GM18507 (cell line): Measurements from ENCODE around the gene LRBA.
"Not testable (repeated sequence)": the region's sequence is repeated elsewhere in the genome, so short reads cannot be mapped to it uniquely, and the experiment has no call there.

Experiments
- DNase-seq: peaks from one replicate; pipeline ENCODE4 v3.0.0; 2011; ENCODE audit warnings: low read depth; ENCODE audit not compliant: insufficient read length; ENCODE audit errors: extremely low spot score
- FAIRE-seq: peaks from 2 replicates; lab custom pipeline; 2011; peaks lifted over from hg19 to GRCh38; lab: Jason Lieb, UNC

LRBA gene

GRCh38 chr4:150952167-150952845, 62.8 kb downstream of the LRBA start:
- FAIRE-seq (peak; percentile 42), DNase-seq (no peak)

GRCh38 chr4:150950657-150951288, 64.3 kb downstream of the LRBA start:
- DNase-seq: no peak
- peak; percentile 76 for FAIRE-seq

- no peak for DNase-seq
- FAIRE-seq: no peak
Measured at GRCh38 chr4:150949943-150950342, 65.1 kb downstream of the LRBA start.

GRCh38 chr4:150949342-150949741, 65.7 kb downstream of the LRBA start:
- DNase-seq: no peak
- no peak for FAIRE-seq

- FAIRE-seq: no peak
Measured at GRCh38 chr4:150948710-150949109, 66.4 kb downstream of the LRBA start.

GRCh38 chr4:150948074-150948473, 67.0 kb downstream of the LRBA start:
- DNase-seq (no peak), FAIRE-seq (no peak)

More at GRCh38 chr4:150948710-150949109, 66.4 kb downstream of the LRBA start:
- no peak for DNase-seq

- DNase-seq: no peak
- FAIRE-seq: no peak
Measured at GRCh38 chr4:150944660-150945059, 70.4 kb downstream of the LRBA start.

GRCh38 chr4:150943818-150944217, 71.3 kb downstream of the LRBA start:
- FAIRE-seq (peak; percentile 50), DNase-seq (no peak)

- DNase-seq (no peak), FAIRE-seq (no peak)
Measured at GRCh38 chr4:150943126-150943525, 72.0 kb downstream of the LRBA start.

GRCh38 chr4:150942539-150942938, 72.5 kb downstream of the LRBA start:
- no peak for FAIRE-seq

GRCh38 chr4:150940123-150940522, 75.0 kb downstream of the LRBA start:
- FAIRE-seq (no peak), DNase-seq (no peak)

More at GRCh38 chr4:150942539-150942938, 72.5 kb downstream of the LRBA start:
- no peak for DNase-seq

GRCh38 chr4:150939530-150939929, 75.6 kb downstream of the LRBA start:
- DNase-seq (no peak), FAIRE-seq (no peak)

- DNase-seq (no peak), FAIRE-seq (no peak)
Measured at GRCh38 chr4:150938873-150939499, 76.1 kb downstream of the LRBA start.

GRCh38 chr4:150938417-150938816, 76.7 kb downstream of the LRBA start:
- DNase-seq: no peak
- no peak for FAIRE-seq

GRCh38 chr4:150934022-150934421, 81.1 kb downstream of the LRBA start:
- DNase-seq (no peak), FAIRE-seq (no peak)

- no peak for FAIRE-seq
Measured at GRCh38 chr4:150931796-150932195, 83.3 kb downstream of the LRBA start.

GRCh38 chr4:150931005-150931404, 84.1 kb downstream of the LRBA start:
- DNase-seq: no peak
- FAIRE-seq: no peak

More at GRCh38 chr4:150931796-150932195, 83.3 kb downstream of the LRBA start:
- DNase-seq: no peak

- DNase-seq: no peak
- FAIRE-seq: no peak
Measured at GRCh38 chr4:150923945-150924344, 91.1 kb downstream of the LRBA start.

- FAIRE-seq, DNase-seq: not testable (repeated sequence)
Measured at GRCh38 chr4:150921486-150921885, 93.6 kb downstream of the LRBA start.

- FAIRE-seq, DNase-seq: not testable (repeated sequence)
Measured at GRCh38 chr4:150918562-150918961, 96.5 kb downstream of the LRBA start.

GRCh38 chr4:150911326-150911725, 103.8 kb downstream of the LRBA start:
- DNase-seq (no peak), FAIRE-seq (no peak)
